Stomach smooth muscle (tissue), 2 donors: Measurements from ENCODE around the gene CSNK1A1.
A peak's percentile ranks its signal among the peaks of the same experiment; 100 is the strongest.
"Not testable (repeated sequence)": the region's sequence is repeated elsewhere in the genome, so short reads cannot be mapped to it uniquely, and the experiment has no call there.

Source experiments
- H3K27ac ChIP-seq: one replicate; pipeline ENCODE4 v1.7.0; 2013; ENCODE audit warnings: mild to moderate bottlenecking, low read length, inconsistent platforms
- H3K27me3 ChIP-seq, 2 donors: one replicate each; pipeline ENCODE4 v1.7.0; 2013; ENCODE audit warnings: low read length in 2 of 2; ENCODE audit not compliant: insufficient read depth in 2 of 2, control insufficient read depth in 1 of 2
- H3K36me3 ChIP-seq, 2 donors: one replicate each; pipeline ENCODE4 v1.7.0; 2013; ENCODE audit warnings: low read length in 2 of 2; ENCODE audit not compliant: control insufficient read depth in 2 of 2, insufficient read depth in 2 of 2
- H3K4me1 ChIP-seq: one replicate; pipeline ENCODE4 v1.7.0; 2013; ENCODE audit warnings: low read length; ENCODE audit not compliant: control insufficient read depth, insufficient read depth
- H3K4me3 ChIP-seq, 2 donors: one replicate each; pipeline ENCODE4 v1.7.0; 2013; ENCODE audit warnings: low read length in 2 of 2
- H3K9ac ChIP-seq, 2 donors: one replicate each; pipeline ENCODE4 v1.7.0; 2013; ENCODE audit warnings: low read length in 2 of 2, mild to moderate bottlenecking in 1 of 2
- H3K9me3 ChIP-seq, 2 donors: one replicate each; pipeline ENCODE4 v1.7.0; 2013; ENCODE audit warnings: low read length in 2 of 2; ENCODE audit not compliant: control insufficient read depth in 2 of 2
- donor health status: healthy.
- donor health status: Pancreatic carcinoma.

Gene CSNK1A1

GRCh38 chr5:149475777-149476176 lies 75.5 kb downstream of the CSNK1A1 start:
- no peaks in the 10 kb centered on the region for H3K9me3 ChIP-seq
- no peaks in the 10 kb centered on the region for H3K36me3 ChIP-seq
- no peak overlapping the region for H3K4me3 ChIP-seq
- peaks cover 22% of the 10 kb centered on the region for H3K4me1 ChIP-seq
- peak overlapping the region in 1 of 2 donors; percentile 1 for H3K9ac ChIP-seq
- H3K27ac ChIP-seq, result no peak overlapping the region
- no peaks in the 10 kb centered on the region for H3K27me3 ChIP-seq

GRCh38 chr5:149474198-149474597 lies 77.0 kb downstream of the CSNK1A1 start:
- Histone ChIP-seq H3K4me1 (peaks cover 24% of the 10 kb centered on the region), H3K36me3 (no peaks in the 10 kb centered on the region), H3K27me3 (no peaks in the 10 kb centered on the region), H3K9ac (no peak overlapping the region), H3K4me3 (no peak overlapping the region), H3K27ac (no peak overlapping the region), H3K9me3 (no peaks in the 10 kb centered on the region)

GRCh38 chr5:149473441-149473840 lies 77.8 kb downstream of the CSNK1A1 start:
- H3K4me1 ChIP-seq, result peaks cover 24% of the 10 kb centered on the region
- no peak overlapping the region for H3K9ac ChIP-seq
- no peaks in the 10 kb centered on the region for H3K36me3 ChIP-seq
- no peaks in the 10 kb centered on the region for H3K27me3 ChIP-seq
- no peak overlapping the region for H3K27ac ChIP-seq
- H3K4me3 ChIP-seq, result no peak overlapping the region
- H3K9me3 ChIP-seq, result no peaks in the 10 kb centered on the region

- Histone ChIP-seq H3K36me3 (no peaks in the 10 kb centered on the region), H3K4me3 (no peak overlapping the region), H3K9me3 (no peaks in the 10 kb centered on the region), H3K9ac (no peak overlapping the region), H3K27me3 (no peaks in the 10 kb centered on the region), H3K4me1 (peaks cover 26% of the 10 kb centered on the region), H3K27ac (no peak overlapping the region)
These were observed 78.8 kb downstream of the CSNK1A1 start for GRCh38 chr5:149472399-149472798.

GRCh38 chr5:149471406-149472183 lies 79.6 kb downstream of the CSNK1A1 start:
- H3K9ac ChIP-seq, result peak overlapping the region; percentile 6 to 36
- H3K27me3 ChIP-seq, result no peaks in the 10 kb centered on the region
- H3K27ac ChIP-seq, result peak overlapping the region; percentile 69
- H3K4me3 ChIP-seq, result peak overlapping the region in 1 of 2 donors; percentile 15
- no peaks in the 10 kb centered on the region for H3K9me3 ChIP-seq
- H3K4me1 ChIP-seq, result peaks cover 27% of the 10 kb centered on the region
- no peaks in the 10 kb centered on the region for H3K36me3 ChIP-seq

GRCh38 chr5:149470942-149471341 lies 80.3 kb downstream of the CSNK1A1 start:
- H3K4me1 ChIP-seq, result peaks cover 33% of the 10 kb centered on the region
- peak overlapping the region; percentile 69 for H3K27ac ChIP-seq
- H3K36me3 ChIP-seq, result no peaks in the 10 kb centered on the region
- no peaks in the 10 kb centered on the region for H3K9me3 ChIP-seq
- no peak overlapping the region for H3K4me3 ChIP-seq
- no peaks in the 10 kb centered on the region for H3K27me3 ChIP-seq
- no peak overlapping the region for H3K9ac ChIP-seq

- Histone ChIP-seq H3K27ac (peak overlapping the region; percentile 93), H3K27me3 (no peaks in the 10 kb centered on the region), H3K36me3 (no peaks in the 10 kb centered on the region), H3K9me3 (no peaks in the 10 kb centered on the region), H3K9ac (peak overlapping the region in 1 of 2 donors; percentile 5), H3K4me3 (no peak overlapping the region), H3K4me1 (peaks cover 36% of the 10 kb centered on the region)
These were observed 84.7 kb downstream of the CSNK1A1 start for GRCh38 chr5:149466457-149466972.

GRCh38 chr5:149464796-149465489 lies 86.3 kb downstream of the CSNK1A1 start:
- Histone ChIP-seq H3K36me3 (no peaks in the 10 kb centered on the region), H3K4me1 (peaks cover 27% of the 10 kb centered on the region), H3K4me3 (peak overlapping the region; percentile 28 to 57), H3K9ac (peak overlapping the region; percentile 64 to 82), H3K27me3 (no peaks in the 10 kb centered on the region), H3K27ac (peak overlapping the region; percentile 93), H3K9me3 (no peaks in the 10 kb centered on the region)

- peaks cover 36% of the 10 kb centered on the region for H3K4me1 ChIP-seq
- not testable (repeated sequence) for H3K9me3 ChIP-seq, H3K27ac ChIP-seq, H3K9ac ChIP-seq, H3K4me3 ChIP-seq, H3K36me3 ChIP-seq, H3K27me3 ChIP-seq
These were observed 89.3 kb downstream of the CSNK1A1 start for GRCh38 chr5:149461907-149462306.

GRCh38 chr5:149459891-149460290 lies 91.3 kb downstream of the CSNK1A1 start:
- Histone ChIP-seq H3K4me3 (no peak overlapping the region), H3K4me1 (peaks cover 35% of the 10 kb centered on the region), H3K36me3 (no peaks in the 10 kb centered on the region), H3K9ac (no peak overlapping the region), H3K27ac (no peak overlapping the region), H3K27me3 (no peaks in the 10 kb centered on the region), H3K9me3 (no peaks in the 10 kb centered on the region)

GRCh38 chr5:149457393-149457763 lies 93.9 kb downstream of the CSNK1A1 start:
- Histone ChIP-seq H3K4me1 (peaks cover 39% of the 10 kb centered on the region), H3K9me3 (no peaks in the 10 kb centered on the region), H3K9ac (no peak overlapping the region), H3K36me3 (no peaks in the 10 kb centered on the region), H3K27ac (peak overlapping the region; percentile 74), H3K27me3 (no peaks in the 10 kb centered on the region), H3K4me3 (no peak overlapping the region)
